Testis (tissue), 2 donors: ENCODE results near the gene ZNF280B.

Source experiments
- CTCF ChIP-seq, 3 experiments: fragments of 450-650 bp in 2 of 3; fragments of 200-600 bp in 1 of 3; sonication (generic) in 1 of 3; IDR thresholded peaks; one replicate each; pipeline ENCODE4 v1.5.1; 2016 to 2019; ENCODE audit warnings: antibody characterized with exemption in 3 of 3, mild to moderate bottlenecking in 2 of 3, moderate library complexity in 1 of 3
- POLR2A ChIP-seq: fragments of 450-650 bp; IDR thresholded peaks from one replicate; pipeline ENCODE4 v1.6.1; 2017; ENCODE audit warnings: antibody characterized with exemption, mild to moderate bottlenecking, moderate library complexity

- TF ChIP-seq CTCF (IDR thresholded peaks at IDR 0.05) (peak; percentile 7 to 12 (median 8)), POLR2A (no peak)
These were observed 11.6 kb upstream of the ZNF280B start, which contains the start of gene ZNF280A for GRCh38 chr22:22520020-22520656.
